HCT116 (cell line): ENCODE measurements around the gene PINK1. TPM values are rescaled to one million over a fixed set of nuclear protein-coding genes. Genes with fewer than 3 reads are reported as not detected.

Source experiments
- ATAC-seq: fragments of 200-7000 bp; cut with Tn5 transposase; 2 replicates; pipeline ENCODE4 v1.9.1; 2020; ENCODE audit warnings: mild to moderate bottlenecking, moderate library complexity
- BruUV-seq: library from RNA; stranded (reverse); fragments of 400-500 nt; replicated peaks from 2 replicates; lab custom pipeline; 2021; lab: Mats Ljungman, UMichigan
- CTCF ChIA-PET: fragments of 300-600 bp; sonication (Branson Sonifier 250); formaldehyde crosslinking; loops from one replicate; lab custom pipeline; 2021; ENCODE audit warnings: antibody characterized with exemption; lab: Charles Lee
- POLR2A ChIA-PET: fragments of 300-600, 350-600 bp; sonication (Branson Sonifier 250); formaldehyde crosslinking; loops from one replicate; lab custom pipeline; 2021; ENCODE audit warnings: antibody characterized with exemption; lab: Charles Lee
- RAD21 ChIA-PET, 2 experiments: fragments of 300-600 bp; sonication (Branson Sonifier 250); formaldehyde crosslinking; loops; one replicate each; lab custom pipeline; 2023; ENCODE audit warnings: low total read pairs in 2 of 2; ENCODE audit not compliant: uncharacterized antibody in 2 of 2, unreplicated experiment in 2 of 2, low non-redundant PET in 1 of 2; lab: Charles Lee
- DNase-seq: peaks from one replicate; pipeline ENCODE4 v3.0.0-alpha.2; 2010; ENCODE audit warnings: low read depth, low spot score
- H2AFZ ChIP-seq: fragments of 200-600 bp; shearing (Covaris generic), sonication (generic); 2 replicates; pipeline ENCODE4 v1.6.1; 2017; ENCODE audit warnings: low read depth, mixed run types, mixed read lengths, antibody characterized with exemption, low read length; ENCODE audit not compliant: poor library complexity, severe bottlenecking
- H3K27ac ChIP-seq: 2 replicates; pipeline ENCODE4 v1.5.1; 2012; ENCODE audit warnings: low read depth, low read length
- H3K27me3 ChIP-seq: fragments of 200-600 bp; sonication (generic); 2 replicates; pipeline ENCODE4 v1.6.1; 2016; ENCODE audit warnings: mixed run types, low read length, mixed read lengths; ENCODE audit not compliant: insufficient read depth
- H3K36me3 ChIP-seq, 2 experiments: fragments of 200-500 bp in 1 of 2; fragments of 200-600 bp in 1 of 2; sonication (Bioruptor generic) in 1 of 2; sonication (generic) in 1 of 2; 2 replicates each; pipeline versions ENCODE4 v1.5.1 to v1.6.1; 2014 to 2016; ENCODE audit warnings: low read length in 2 of 2, inconsistent platforms in 1 of 2, mixed read lengths in 1 of 2, mixed run types in 1 of 2; ENCODE audit not compliant: insufficient read depth in 2 of 2, control insufficient read depth in 1 of 2
- H3K4me1 ChIP-seq, 2 experiments: fragments of 200-600 bp in 1 of 2; sonication (generic) in 1 of 2; 2 replicates each; pipeline versions ENCODE4 v1.5.1 to v1.6.1; 2012 to 2017; ENCODE audit warnings: low read length in 2 of 2, inconsistent platforms in 1 of 2, mild to moderate bottlenecking in 1 of 2, mixed read lengths in 1 of 2, mixed run types in 1 of 2, moderate library complexity in 1 of 2; ENCODE audit not compliant: insufficient read depth in 2 of 2, control insufficient read depth in 1 of 2
- H3K4me2 ChIP-seq: fragments of 200-600 bp; sonication (generic); 2 replicates; pipeline ENCODE4 v1.6.1; 2017; ENCODE audit warnings: mixed run types, low read length, mixed read lengths
- H3K4me3 ChIP-seq, 2 experiments: fragments of 200-600 bp in 1 of 2; sonication (generic) in 1 of 2; replicated peaks in 1 of 2; 2 replicates each; pipeline ENCODE4 v1.5.1; 2011 to 2016; ENCODE audit warnings: low read length in 2 of 2, control low read depth in 1 of 2, low read depth in 1 of 2, mild to moderate bottlenecking in 1 of 2, mixed read lengths in 1 of 2, mixed run types in 1 of 2
- H3K79me2 ChIP-seq: fragments of 200-600 bp; sonication (generic); 2 replicates; pipeline ENCODE4 v1.6.1; 2017; ENCODE audit warnings: mild to moderate bottlenecking, mixed run types, low read length, moderate library complexity, mixed read lengths; ENCODE audit not compliant: insufficient read depth
- H3K9ac ChIP-seq: fragments of 200-600 bp; sonication (generic); 2 replicates; pipeline ENCODE4 v1.6.1; 2016; ENCODE audit warnings: low read length, mixed read lengths
- H3K9me2 ChIP-seq: fragments of 200-600 bp; sonication (generic), shearing (Covaris generic); 2 replicates; pipeline ENCODE4 v1.6.1; 2017; ENCODE audit warnings: mixed run types, mild to moderate bottlenecking, moderate library complexity; ENCODE audit not compliant: insufficient read depth
- H3K9me3 ChIP-seq, 2 experiments: fragments of 200-500 bp in 1 of 2; fragments of 200-600 bp in 1 of 2; sonication (Bioruptor generic) in 1 of 2; sonication (generic) in 1 of 2; 2 replicates each; pipeline ENCODE4 v1.6.1; 2014 to 2017; ENCODE audit warnings: low read length in 2 of 2, mixed read lengths in 2 of 2, inconsistent platforms in 1 of 2, low read depth in 1 of 2, mild to moderate bottlenecking in 1 of 2, mixed run types in 1 of 2, moderate library complexity in 1 of 2; ENCODE audit not compliant: control insufficient read depth in 1 of 2, insufficient read depth in 1 of 2
- H4K20me1 ChIP-seq: fragments of 200-600 bp; sonication (generic), shearing (Covaris generic); 2 replicates; pipeline ENCODE4 v1.6.1; 2017; ENCODE audit warnings: mixed run types, mild to moderate bottlenecking, moderate library complexity; ENCODE audit not compliant: insufficient read depth
- CEBPB ChIP-seq: IDR thresholded peaks from 2 replicates; pipeline ENCODE4 v1.6.1; 2012; ENCODE audit warnings: low read depth
- EGR1 ChIP-seq: IDR thresholded peaks from 2 replicates; pipeline ENCODE4 v1.6.1; 2012; ENCODE audit warnings: low read depth
- ELF1 ChIP-seq: IDR thresholded peaks from 2 replicates; pipeline ENCODE4 v1.6.1; 2012; ENCODE audit warnings: low read depth, borderline replicate concordance
- EZH2phosphoT487 ChIP-seq: fragments of 200-600 bp; IDR thresholded peaks from 2 replicates; pipeline ENCODE4 v1.6.1; 2018; ENCODE audit warnings: antibody characterized with exemption, borderline replicate concordance
- JUND ChIP-seq: IDR thresholded peaks from 2 replicates; pipeline ENCODE4 v1.6.1; 2012
- SIN3A ChIP-seq: IDR thresholded peaks from 2 replicates; pipeline ENCODE4 v1.6.1; 2012; ENCODE audit warnings: low read depth
- TCF7L2 ChIP-seq: IDR thresholded peaks from 2 replicates; pipeline ENCODE4 v1.7.0; 2011; ENCODE audit warnings: borderline replicate concordance, inconsistent platforms; ENCODE audit not compliant: insufficient read depth, insufficient read length; ENCODE audit errors: extremely low read depth
- YY1 ChIP-seq: IDR thresholded peaks from 2 replicates; pipeline ENCODE4 v1.6.1; 2011; ENCODE audit warnings: low read length, low read depth, moderate library complexity, mild to moderate bottlenecking; ENCODE audit not compliant: insufficient replicate concordance; ENCODE audit errors: extremely low read depth
- ZNF274 ChIP-seq: fragments of 200-500 bp; sonication (Bioruptor generic); IDR thresholded peaks from 2 replicates; pipeline ENCODE4 v1.6.1; 2014; ENCODE audit warnings: mild to moderate bottlenecking, low read depth, low read length, inconsistent platforms
- intact Hi-C: fragments of 100-400 bp; cut with micrococcal nuclease; formaldehyde crosslinking; loops from 2 replicates; pipeline ENCODE4 v1.10.0; 2022
- total RNA-seq: library from RNA; stranded (reverse); gene quantifications from one replicate; pipeline ENCODE4 v1.2.1, GENCODE V29; 2021; ENCODE audit not compliant: unreplicated experiment
- TF ChIP-seq, protein P1 (sequence below), 3 experiments: fragments of 200-600 bp in 1 of 3; sonication (generic) in 1 of 3; IDR thresholded peaks in 2 of 3; conservative IDR thresholded peaks in 1 of 3; 2 replicates each; pipeline ENCODE4 v1.5.1; 2012 to 2017; ENCODE audit warnings: low read depth in 2 of 3, low read length in 2 of 3, antibody characterized with exemption in 1 of 3, borderline replicate concordance in 1 of 3, control low read depth in 1 of 3, mild to moderate bottlenecking in 1 of 3, mixed read lengths in 1 of 3, mixed run types in 1 of 3, moderate library complexity in 1 of 3; ENCODE audit not compliant: insufficient read depth in 1 of 3

The PINK1 gene
- total RNA-seq, 1 experiment from 2014 or later = 29.4 TPM

DNA sequence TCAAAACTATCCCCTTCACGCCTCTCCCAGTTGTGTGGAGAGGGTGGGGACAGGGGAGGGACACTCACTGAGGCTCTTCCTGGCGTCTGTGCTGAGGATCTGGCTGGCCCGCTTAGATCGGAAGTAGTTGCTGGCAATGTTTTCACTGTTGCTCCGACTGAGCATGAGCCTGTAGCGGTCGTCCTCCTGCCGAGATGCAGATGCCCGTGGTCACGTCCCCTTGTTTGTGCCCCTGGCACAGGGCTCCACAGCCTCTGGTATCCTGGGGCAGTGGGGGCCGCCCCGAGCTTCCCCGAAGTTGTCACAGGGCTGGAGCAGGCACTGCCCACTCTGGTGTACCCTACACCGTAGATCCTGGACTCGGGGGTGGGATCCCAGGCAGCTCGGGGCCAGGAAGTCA lies 32.9 kb downstream of the PINK1 start:
- Histone ChIP-seq H3K27ac (no peak overlapping the region), H3K9me3 (no peaks in the 10 kb centered on the region), H3K36me3 (no peaks in the 10 kb centered on the region), H3K4me3 (no peak overlapping the region), H4K20me1 (no peaks in the 10 kb centered on the region), H3K4me2 (no peak overlapping the region), H3K79me2 (peaks cover 1% of the 10 kb centered on the region; the same call in 1 of the 2 replicates), H2AFZ (no peak overlapping the region), H3K9ac (no peak overlapping the region), H3K9me2 (no peaks in the 10 kb centered on the region), H3K27me3 (no peaks in the 10 kb centered on the region), H3K4me1 (peaks cover 2 to 9% of the 10 kb centered on the region in 2 experiments; a peak in 1 of 4 replicates)
- ChIA-PET POLR2A (interaction anchor here (0.6 kb wide), 1 partner anchor 337 kb away, joined by 3 read pairs; no protein-coding TSS in a partner anchor), CTCF (interaction anchor here (1.1 kb wide), 1 partner anchor 12 kb away, joined by 3 read pairs; no protein-coding TSS in a partner anchor), RAD21 (interaction anchor here in 1 of 2 experiments (0.6 kb wide), 1 partner anchor 146 kb away, joined by 6 read pairs; no protein-coding TSS in a partner anchor)
- no TSS peak for BruUV-seq
- no peak for ATAC-seq
- intact Hi-C loops = no loop called here
- DNase-seq = no peak
- TF ChIP-seq YY1 (no peak), TCF7L2 (no peak), EGR1 (no peak), EZH2phosphoT487 (no peak), JUND (no peak), ZNF274 (no peak), ELF1 (no peak), CEBPB (no peak), SIN3A (no peak)
- TF ChIP-seq, protein P1, sequence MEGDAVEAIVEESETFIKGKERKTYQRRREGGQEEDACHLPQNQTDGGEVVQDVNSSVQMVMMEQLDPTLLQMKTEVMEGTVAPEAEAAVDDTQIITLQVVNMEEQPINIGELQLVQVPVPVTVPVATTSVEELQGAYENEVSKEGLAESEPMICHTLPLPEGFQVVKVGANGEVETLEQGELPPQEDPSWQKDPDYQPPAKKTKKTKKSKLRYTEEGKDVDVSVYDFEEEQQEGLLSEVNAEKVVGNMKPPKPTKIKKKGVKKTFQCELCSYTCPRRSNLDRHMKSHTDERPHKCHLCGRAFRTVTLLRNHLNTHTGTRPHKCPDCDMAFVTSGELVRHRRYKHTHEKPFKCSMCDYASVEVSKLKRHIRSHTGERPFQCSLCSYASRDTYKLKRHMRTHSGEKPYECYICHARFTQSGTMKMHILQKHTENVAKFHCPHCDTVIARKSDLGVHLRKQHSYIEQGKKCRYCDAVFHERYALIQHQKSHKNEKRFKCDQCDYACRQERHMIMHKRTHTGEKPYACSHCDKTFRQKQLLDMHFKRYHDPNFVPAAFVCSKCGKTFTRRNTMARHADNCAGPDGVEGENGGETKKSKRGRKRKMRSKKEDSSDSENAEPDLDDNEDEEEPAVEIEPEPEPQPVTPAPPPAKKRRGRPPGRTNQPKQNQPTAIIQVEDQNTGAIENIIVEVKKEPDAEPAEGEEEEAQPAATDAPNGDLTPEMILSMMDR (IDR thresholded peaks at IDR 0.05 in 2 of 3, conservative IDR thresholded peaks at IDR 0.05 in 1 of 3; ENCODE audit: borderline replicate concordance in 1 of 3, insufficient read depth in 1 of 3, low read depth in 2 of 3, low read length in 2 of 3) = no peak
